ENCODE data around the gene PSMB11.

DNA sequence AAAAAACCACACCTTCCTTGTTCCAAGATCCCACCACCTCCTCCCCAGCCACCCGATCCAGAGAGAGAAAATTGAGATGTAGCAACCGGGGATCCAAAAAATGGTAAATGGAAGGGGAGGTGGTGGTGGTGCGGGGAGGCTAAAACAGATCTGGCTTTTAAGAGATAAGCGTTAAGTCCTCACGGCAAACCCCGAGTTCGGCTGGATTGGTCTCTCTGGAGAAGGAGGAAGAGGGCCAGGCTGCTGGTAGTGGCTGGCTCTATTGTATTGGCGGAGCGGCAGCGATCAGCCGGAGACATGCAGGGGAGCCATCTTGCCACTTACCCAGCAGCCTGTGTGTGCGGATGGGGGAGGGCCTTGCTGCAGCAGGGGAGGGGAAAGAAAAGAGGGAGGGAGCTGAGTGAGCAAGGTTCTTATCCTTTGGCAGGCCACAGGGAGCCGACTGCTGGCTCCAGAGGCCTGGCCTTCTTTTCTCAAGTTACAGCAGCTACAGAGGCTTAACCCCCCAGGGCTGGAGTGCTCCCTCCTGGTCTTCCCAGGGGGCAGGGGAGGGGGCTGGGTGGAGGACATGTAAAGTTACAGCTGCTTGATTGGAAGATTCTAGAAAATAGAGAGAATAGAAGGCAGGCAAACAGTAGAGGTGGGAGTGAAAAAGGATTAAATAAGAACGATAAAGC lies 29.4 kb downstream of the PSMB11 start:
- TF ChIP-seq POLR2A (IDR thresholded peaks at IDR 0.05) (no peak), POLR2AphosphoS5 (IDR thresholded peaks at IDR 0.05) (no peak), EP300 (IDR thresholded peaks at IDR 0.05) (no peak)
- TF ChIP-seq, protein P1, sequence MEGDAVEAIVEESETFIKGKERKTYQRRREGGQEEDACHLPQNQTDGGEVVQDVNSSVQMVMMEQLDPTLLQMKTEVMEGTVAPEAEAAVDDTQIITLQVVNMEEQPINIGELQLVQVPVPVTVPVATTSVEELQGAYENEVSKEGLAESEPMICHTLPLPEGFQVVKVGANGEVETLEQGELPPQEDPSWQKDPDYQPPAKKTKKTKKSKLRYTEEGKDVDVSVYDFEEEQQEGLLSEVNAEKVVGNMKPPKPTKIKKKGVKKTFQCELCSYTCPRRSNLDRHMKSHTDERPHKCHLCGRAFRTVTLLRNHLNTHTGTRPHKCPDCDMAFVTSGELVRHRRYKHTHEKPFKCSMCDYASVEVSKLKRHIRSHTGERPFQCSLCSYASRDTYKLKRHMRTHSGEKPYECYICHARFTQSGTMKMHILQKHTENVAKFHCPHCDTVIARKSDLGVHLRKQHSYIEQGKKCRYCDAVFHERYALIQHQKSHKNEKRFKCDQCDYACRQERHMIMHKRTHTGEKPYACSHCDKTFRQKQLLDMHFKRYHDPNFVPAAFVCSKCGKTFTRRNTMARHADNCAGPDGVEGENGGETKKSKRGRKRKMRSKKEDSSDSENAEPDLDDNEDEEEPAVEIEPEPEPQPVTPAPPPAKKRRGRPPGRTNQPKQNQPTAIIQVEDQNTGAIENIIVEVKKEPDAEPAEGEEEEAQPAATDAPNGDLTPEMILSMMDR (IDR thresholded peaks at IDR 0.05), result no peak

Measured in suprapubic skin (tissue), 4 donors.